GM12892 (cell line): ENCODE measurements around the gene CHST3.
"Not testable (repeated sequence)": the region's sequence is repeated elsewhere in the genome, so short reads cannot be mapped to it uniquely, and the experiment has no call there.

Source experiments
- DNase-seq: peaks from one replicate; pipeline ENCODE4 v3.0.0; 2011; ENCODE audit not compliant: insufficient read length
- FAIRE-seq: peaks from 2 replicates; lab custom pipeline; 2011; peaks lifted over from hg19 to GRCh38; lab: Jason Lieb, UNC
- POLR2A ChIP-seq: IDR thresholded peaks from 2 replicates; pipeline ENCODE4 v1.6.1; 2011; ENCODE audit warnings: low read depth, low read length, control low read depth
- POLR2AphosphoS5 ChIP-seq: IDR thresholded peaks from 2 replicates; pipeline ENCODE4 v1.6.1; 2011; ENCODE audit warnings: low read depth, low read length, control low read depth
- TAF1 ChIP-seq: IDR thresholded peaks from 2 replicates; pipeline ENCODE4 v1.6.1; 2011; ENCODE audit warnings: low read depth, mild to moderate bottlenecking, control low read depth, low read length, borderline replicate concordance

CHST3 gene

DNA sequence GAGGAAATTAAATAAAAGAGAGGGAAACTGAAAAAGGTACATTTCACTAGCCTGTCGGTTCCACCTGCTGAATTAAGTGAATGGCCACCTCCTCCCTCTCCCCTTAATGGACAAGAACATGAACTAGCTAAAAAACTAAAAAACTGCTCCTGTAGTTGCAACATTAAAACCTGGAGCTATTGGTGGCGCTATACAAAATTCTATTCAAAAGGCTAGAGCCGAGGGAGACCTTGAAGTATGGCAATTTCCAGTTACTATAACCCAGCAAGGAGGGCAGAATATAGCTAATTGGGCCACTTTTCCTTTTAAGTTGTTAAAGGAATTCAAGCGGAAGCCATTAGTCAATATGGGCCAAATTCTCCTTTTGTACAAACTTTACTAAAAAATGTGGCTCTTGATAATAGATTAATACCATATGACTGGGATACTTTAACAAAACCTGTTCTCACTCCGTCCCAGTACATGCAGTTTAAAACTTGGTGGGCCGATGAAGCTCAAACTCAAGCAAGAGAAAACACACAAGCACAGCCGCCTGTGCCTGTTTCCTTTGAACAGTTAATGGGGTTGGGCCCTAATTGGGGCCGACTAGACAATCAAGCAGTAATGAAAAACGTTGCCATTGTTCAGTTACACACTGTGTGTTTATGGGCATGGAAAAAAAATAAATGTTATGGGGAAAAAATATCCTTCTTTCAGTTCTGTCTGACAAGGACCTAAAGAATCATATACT is 6.5 kb upstream of the CHST3 start:
- DNase-seq (no peak), FAIRE-seq (no peak)
- TF ChIP-seq POLR2AphosphoS5 (no peak), POLR2A (no peak), TAF1 (no peak)

DNA sequence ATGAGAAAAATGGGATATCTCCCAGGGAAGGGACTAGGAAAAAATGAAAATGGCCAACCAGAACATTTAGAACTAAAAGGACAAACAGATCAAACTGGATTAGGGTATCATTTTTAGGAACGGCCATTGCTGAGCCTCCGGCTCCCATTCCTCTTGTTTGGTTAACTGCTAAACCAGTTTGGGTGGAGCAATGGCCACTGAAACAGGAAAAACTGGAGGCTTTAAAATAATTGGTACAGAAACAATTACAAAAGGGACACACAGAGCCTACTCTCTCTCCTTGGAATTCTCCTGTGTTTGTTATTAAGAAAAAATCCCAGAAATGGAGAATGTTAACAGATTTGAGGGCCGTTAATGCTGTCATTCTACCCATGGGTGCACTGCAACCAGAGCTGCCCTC is 4.7 kb upstream of the CHST3 start:
- no peak for DNase-seq
- no peak for FAIRE-seq
- TF ChIP-seq POLR2A (no peak), POLR2AphosphoS5 (no peak)

DNA sequence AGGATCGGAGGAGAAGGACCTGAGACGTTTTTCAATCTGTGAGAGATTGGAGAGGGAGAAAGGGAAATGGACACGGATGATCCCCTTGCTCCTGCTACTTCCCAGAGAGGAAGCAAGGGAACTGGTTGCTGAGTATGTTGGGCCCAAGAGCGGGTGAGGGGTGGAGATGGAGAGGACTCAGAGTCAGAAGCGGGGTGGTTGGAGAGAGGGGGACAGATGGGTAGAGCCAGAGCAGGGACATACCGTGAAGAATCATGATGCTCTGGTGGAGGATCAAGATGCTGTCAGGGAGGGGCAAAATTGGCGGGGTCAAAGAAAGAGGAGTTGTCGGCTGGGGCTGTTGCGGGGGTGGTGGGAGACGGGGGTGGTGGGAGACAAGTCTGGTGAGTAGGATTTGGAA is 2.4 kb upstream of the CHST3 start:
- TF ChIP-seq POLR2A (no peak), TAF1 (no peak), POLR2AphosphoS5 (no peak)
- DNase-seq, result no peak
- no peak for FAIRE-seq

DNA sequence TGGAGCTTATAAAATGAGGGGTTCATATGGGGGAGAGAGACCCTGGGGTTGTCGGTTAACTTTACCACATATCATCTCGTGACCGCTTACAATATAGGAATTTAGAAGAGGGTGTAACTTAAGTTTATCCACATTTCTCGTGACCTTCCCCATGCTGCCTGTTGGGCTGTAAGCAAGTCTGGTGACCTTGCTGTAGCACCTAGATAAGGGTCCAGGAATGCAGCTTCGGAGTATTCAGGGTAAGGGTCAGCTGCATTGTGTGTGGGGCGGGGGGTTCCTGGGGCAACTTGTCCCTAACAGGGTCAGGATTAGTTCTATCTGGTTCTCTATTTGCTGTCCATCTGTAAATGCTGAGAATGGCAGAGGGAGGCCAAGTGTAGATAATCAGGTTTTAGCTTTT is 1.3 kb upstream of the CHST3 start:
- TF ChIP-seq POLR2AphosphoS5 (no peak), TAF1 (no peak), POLR2A (no peak)
- FAIRE-seq (no peak), DNase-seq (no peak)

DNA sequence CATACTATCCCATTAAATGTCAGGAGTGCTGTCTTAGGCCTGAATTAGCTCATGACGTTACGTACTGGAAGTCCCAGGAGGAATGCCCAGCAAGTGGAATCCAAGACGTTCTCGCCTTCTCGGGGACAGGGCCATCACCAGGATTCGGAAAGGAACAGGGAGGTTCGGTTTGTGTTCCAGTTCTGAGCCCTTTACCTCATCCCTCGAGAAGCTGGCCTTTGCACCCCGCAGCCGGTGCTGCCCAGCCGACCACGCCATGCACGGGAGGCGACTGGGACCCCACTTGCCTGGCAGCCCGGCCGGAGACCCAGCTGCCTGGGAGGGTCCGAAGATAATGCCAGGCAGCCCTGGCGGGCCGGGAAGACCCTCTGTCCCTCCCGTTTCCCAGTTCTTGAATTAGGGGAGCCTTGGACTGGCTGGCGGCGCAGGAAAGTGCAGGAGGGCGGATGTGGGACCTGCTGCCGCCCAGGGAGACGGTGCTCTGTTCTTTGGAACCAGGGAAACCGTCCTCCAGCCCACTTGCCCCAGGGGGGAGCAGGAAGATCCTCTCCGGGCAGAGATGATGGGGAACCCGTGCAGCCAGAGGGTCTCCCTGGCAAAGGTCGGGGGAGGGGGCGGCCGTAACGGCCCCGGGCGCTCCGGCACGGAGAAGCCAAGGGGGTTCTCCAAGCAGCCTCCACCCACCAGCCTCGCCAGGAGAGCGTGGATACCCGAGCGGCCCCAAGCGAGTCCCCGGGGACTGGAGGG is 671 bp upstream of the CHST3 start:
- TF ChIP-seq POLR2AphosphoS5 (no peak), POLR2A (no peak), TAF1 (no peak)
- FAIRE-seq (no peak), DNase-seq (no peak)

DNA sequence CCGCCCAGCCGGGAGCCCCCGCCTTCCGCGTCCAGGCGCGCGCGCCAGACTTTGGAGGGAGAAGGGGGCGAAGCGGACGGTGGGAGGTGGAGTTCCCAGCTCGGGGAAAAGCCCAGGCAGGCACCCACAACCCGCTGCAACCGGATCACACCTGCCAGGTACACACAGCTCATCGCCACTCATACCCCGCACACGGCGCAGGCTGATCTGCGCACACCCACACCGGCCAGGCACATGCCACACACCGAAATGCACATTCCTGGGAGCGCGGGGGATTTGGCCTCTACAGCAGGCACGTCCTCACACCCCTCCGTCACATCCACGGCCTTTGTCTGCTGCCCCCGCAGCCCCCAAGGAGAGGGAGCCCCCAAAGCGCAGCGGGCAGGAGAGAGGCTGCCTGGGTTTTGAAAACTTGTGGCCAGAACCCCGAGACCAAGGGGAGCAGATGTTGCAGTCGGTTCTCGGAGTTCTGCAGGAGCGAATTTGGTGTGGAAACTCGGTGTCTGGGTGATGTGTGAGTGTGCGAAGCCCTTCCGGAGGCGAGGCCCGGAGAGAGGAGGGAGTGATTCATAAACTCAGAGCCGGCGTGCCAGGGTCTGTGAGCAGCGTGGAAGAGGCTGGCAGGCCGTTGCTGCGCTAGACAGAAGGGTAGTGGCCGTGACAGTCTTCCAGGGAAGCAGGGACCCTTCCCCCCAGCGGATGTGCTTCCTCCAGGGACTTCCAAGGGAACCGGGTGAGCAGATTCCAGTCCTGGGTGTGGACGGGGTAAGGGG is 734 bp downstream of the CHST3 start:
- DNase-seq (no peak), FAIRE-seq (no peak)
- TF ChIP-seq TAF1 (no peak), POLR2AphosphoS5 (no peak), POLR2A (no peak)

DNA sequence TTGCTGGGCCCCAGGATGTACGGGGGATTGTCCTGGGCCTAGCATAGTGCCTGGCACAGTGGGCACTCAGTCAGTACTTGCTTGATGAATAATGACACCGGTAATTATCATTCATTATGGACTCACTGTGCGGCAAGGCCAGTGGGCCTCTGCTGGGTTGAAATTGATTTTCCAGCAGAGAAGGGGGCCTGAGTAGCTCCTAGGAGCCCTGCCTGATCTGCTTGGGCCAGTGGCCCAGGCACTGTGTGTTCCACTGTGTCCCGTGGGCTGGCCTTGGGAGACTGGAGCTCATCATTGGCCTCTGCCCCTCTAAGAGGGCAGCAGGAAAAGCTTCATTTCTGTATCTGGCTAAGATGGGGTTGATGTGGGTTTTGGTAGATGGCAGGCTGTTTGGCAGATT is 1.4 kb downstream of the CHST3 start:
- TF ChIP-seq POLR2AphosphoS5, result no peak
- no peak for TF ChIP-seq TAF1
- no peak for FAIRE-seq
- DNase-seq, result no peak

DNA sequence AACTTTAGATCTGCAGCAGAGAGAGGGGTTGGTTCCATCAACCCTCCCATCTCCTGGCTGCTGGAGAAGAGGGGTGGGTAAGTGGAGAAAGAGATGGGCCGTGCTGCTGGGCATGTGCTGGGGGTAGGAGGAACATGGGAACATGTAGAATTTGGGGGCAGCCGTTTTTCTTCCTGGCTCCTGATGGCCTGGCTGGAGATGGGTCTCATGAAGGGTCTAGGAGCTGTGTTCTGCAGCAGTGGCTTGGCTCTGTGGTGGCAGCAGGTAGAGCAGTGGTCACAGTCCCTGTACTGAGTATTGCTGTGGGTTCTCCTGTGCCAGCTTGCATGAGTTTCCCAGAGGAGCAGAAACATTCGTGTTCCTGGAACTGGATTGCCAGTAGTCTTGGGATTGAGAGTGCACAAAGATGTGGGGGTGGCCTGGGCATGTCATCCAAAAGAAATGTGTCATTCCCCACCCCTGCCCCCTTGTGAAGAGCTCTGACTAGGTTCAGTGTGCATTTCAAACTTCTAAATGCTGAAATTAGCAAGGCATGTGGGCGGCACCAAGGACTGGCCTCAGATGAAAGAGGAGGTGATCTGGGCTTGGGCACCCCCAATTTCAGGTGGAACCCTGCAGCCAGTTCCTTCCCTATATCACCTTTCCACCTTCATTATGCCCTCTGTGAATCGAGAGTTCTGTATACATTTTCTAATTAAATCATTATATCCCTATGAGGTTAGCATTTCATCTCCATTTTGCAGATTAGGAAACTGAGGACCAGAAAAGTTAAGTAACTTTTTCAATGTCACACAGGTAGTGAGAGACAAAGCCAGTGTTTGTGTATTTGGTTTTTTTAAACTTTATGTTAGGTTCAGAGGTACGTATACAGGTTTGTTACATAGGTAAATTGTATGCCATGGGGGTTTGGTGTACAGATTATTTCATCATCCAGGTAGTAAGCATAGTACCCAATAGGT is 2.1 kb downstream of the CHST3 start:
- TF ChIP-seq POLR2A (no peak), POLR2AphosphoS5 (no peak), TAF1 (no peak)
- FAIRE-seq, result no peak
- DNase-seq, result no peak

DNA sequence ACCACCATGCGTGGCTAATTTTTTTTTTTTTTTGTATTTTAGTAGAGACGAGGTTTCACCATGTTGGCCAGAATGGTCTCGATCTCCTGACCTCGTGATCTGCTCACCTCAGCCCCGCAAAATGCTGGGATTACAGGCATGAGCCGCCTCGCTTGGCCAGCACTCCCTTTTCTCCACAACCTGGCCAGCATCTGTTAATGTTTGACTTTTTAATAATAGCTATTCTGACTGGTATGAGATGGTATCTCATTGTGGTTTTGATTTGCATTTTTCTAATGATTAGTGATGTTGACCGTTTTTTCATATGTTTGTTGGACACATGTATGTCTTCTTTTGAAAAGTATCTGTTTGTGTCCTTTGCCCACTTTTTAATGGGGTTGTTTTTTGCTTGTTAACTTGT is 3.8 kb downstream of the CHST3 start:
- FAIRE-seq, result not testable (repeated sequence)

DNA sequence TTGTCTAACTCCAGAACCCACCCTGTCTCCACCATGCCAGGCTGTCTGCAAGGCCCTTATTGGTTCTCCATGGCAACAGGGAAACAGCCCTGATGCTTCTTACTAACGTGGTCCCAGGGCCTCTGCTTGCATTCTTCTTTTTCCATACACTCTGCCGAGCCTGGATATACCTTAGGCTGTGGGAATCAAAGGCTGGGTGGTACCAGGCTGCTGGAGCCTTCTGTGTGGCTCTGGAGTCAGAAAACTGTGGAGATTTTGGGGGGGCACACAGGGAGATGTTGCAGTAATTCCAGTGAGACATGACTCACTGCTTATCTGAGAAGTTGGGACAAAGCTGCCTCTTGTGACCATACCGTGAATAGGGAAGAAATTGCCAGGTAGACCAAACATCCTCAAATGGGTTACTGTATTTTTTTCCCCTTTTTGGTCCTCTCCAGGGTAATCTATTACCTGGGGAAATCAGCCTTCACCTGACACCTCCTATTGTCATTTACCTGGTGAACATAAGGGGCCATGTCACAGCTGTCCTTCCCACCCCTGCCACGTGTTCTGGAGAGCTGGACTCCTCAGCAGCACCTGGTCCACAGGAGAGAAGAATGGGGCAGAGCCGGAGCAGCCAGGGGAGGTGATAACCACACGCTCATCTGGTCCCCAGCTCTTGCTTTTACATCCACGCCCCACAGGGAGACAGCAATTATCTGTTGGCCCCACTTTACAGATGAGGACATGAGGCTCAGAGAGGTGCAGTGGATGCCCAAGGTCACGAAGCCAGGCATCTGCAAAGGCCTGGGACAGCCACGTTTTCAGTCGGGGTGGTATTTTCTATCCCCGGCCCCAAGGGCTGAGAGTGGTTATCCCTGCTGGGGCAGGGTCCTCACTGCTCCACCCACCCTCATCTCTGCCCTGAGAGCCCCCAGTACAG is 4.6 kb downstream of the CHST3 start:
- DNase-seq (no peak), FAIRE-seq (no peak)
- TF ChIP-seq POLR2AphosphoS5 (no peak), TAF1 (no peak), POLR2A (no peak)

More for the DNA sequence above, 3.8 kb downstream of the CHST3 start:
- not testable (repeated sequence) for DNase-seq
